Endothelial cell of umbilical vein (primary cell): ENCODE data around the gene ULK4. TPM values are rescaled to one million over a fixed set of nuclear protein-coding genes. Genes with fewer than 3 reads are reported as not detected.

Experiments
- BruUV-seq: library from RNA; stranded (reverse); fragments of 400-500 nt; replicated peaks from 2 replicates; lab custom pipeline; 2021; lab: Mats Ljungman, UMichigan
- CTCF ChIA-PET: fragments of 300-600, 350-600 bp; sonication (Branson Sonifier 250); formaldehyde crosslinking; loops from one replicate; lab custom pipeline; 2021; ENCODE audit warnings: antibody characterized with exemption, inconsistent platforms; lab: Charles Lee
- POLR2A ChIA-PET: fragments of 300-600, 350-600 bp; sonication (Branson Sonifier 250); formaldehyde crosslinking; loops from one replicate; lab custom pipeline; 2021; ENCODE audit warnings: antibody characterized with exemption, inconsistent platforms; lab: Charles Lee
- DNase-seq: peaks from one replicate; pipeline ENCODE4 v3.0.0-alpha.2; 2011; ENCODE audit warnings: low read depth, low spot score
- FAIRE-seq: peaks from 2 replicates; lab custom pipeline; 2011; peaks lifted over from hg19 to GRCh38; lab: Jason Lieb, UNC
- H2AFZ ChIP-seq: 2 replicates; pipeline ENCODE4 v1.6.0; 2012; ENCODE audit warnings: low read depth, low read length, control low read depth, inconsistent platforms
- H3K27ac ChIP-seq: 2 replicates; pipeline ENCODE4 v1.5.1; 2011; ENCODE audit warnings: low read depth, mild to moderate bottlenecking, control low read depth, low read length, moderate library complexity; ENCODE audit not compliant: insufficient read depth
- H3K27me3 ChIP-seq, 2 experiments: 2 replicates each; pipeline versions ENCODE4 v1.6.0 to v1.6.1; 2011; ENCODE audit warnings: low read length in 2 of 2, mixed read lengths in 1 of 2; ENCODE audit not compliant: control insufficient read depth in 2 of 2, insufficient read depth in 2 of 2
- H3K36me3 ChIP-seq, 2 experiments: 2 replicates in 1 of 2; 3 replicates in 1 of 2; pipeline ENCODE4 v1.5.1; 2011; ENCODE audit warnings: low read length in 2 of 2, mild to moderate bottlenecking in 1 of 2, moderate library complexity in 1 of 2; ENCODE audit not compliant: control insufficient read depth in 2 of 2, insufficient read depth in 2 of 2; ENCODE audit errors: extremely low read depth in 1 of 2
- H3K4me1 ChIP-seq: 3 replicates; pipeline ENCODE4 v1.5.1; 2011; ENCODE audit warnings: mild to moderate bottlenecking, low read length; ENCODE audit not compliant: control insufficient read depth, insufficient read depth; ENCODE audit errors: extremely low read depth
- H3K4me2 ChIP-seq: 2 replicates; pipeline ENCODE4 v1.6.1; 2011; ENCODE audit warnings: low read length, control low read depth, mixed read lengths; ENCODE audit not compliant: insufficient read depth
- H3K4me3 ChIP-seq, 3 experiments: fragments of 200-600 bp in 1 of 3; sonication (generic), shearing (Covaris generic) in 1 of 3; replicated peaks in 1 of 3; 2 replicates each; pipeline ENCODE4 v1.5.1; 2011 to 2016; ENCODE audit warnings: control low read depth in 3 of 3, low read length in 3 of 3, mild to moderate bottlenecking in 2 of 3, inconsistent platforms in 1 of 3, low read depth in 1 of 3, moderate library complexity in 1 of 3; ENCODE audit not compliant: insufficient read depth in 1 of 3
- H3K79me2 ChIP-seq: 2 replicates; pipeline ENCODE4 v1.6.0; 2012; ENCODE audit warnings: low read length, inconsistent platforms; ENCODE audit not compliant: control insufficient read depth, insufficient read depth
- H3K9ac ChIP-seq: replicated peaks from 2 replicates; pipeline ENCODE3; 2011; ENCODE audit warnings: low read length, control low read depth; ENCODE audit not compliant: insufficient read depth; ENCODE audit errors: extremely low read depth
- H3K9me1 ChIP-seq: replicated peaks from 3 replicates; pipeline ENCODE4 v1.6.0; 2011; ENCODE audit warnings: mild to moderate bottlenecking, low read length; ENCODE audit not compliant: control insufficient read depth, insufficient read depth; ENCODE audit errors: extremely low read depth
- H3K9me3 ChIP-seq: replicated peaks from 2 replicates; pipeline ENCODE4 v1.5.1; 2012; ENCODE audit warnings: low read length, inconsistent platforms; ENCODE audit not compliant: control insufficient read depth, insufficient read depth
- H4K20me1 ChIP-seq: replicated peaks from 2 replicates; pipeline ENCODE3; 2011; ENCODE audit warnings: mild to moderate bottlenecking, low read length; ENCODE audit not compliant: control insufficient read depth, insufficient read depth; ENCODE audit errors: extremely low read depth
- CTCF ChIP-seq, 2 donors: IDR thresholded peaks; 1 replicate in 1 of 2; 2 replicates in 1 of 2; pipeline ENCODE4 v1.5.1; 2011; ENCODE audit warnings: low read length in 2 of 2, mild to moderate bottlenecking in 2 of 2, moderate library complexity in 2 of 2, control low read depth in 1 of 2, inconsistent platforms in 1 of 2, low read depth in 1 of 2; ENCODE audit not compliant: insufficient read depth in 1 of 2; ENCODE audit errors: extremely low read depth in 1 of 2
- EZH2 ChIP-seq: IDR thresholded peaks from 2 replicates; pipeline ENCODE4 v1.6.1; 2012; ENCODE audit warnings: borderline replicate concordance, low read depth, mild to moderate bottlenecking, moderate library complexity, low read length, inconsistent platforms; ENCODE audit not compliant: severe bottlenecking
- FOS ChIP-seq: IDR thresholded peaks from 2 replicates; pipeline ENCODE4 v1.6.1; 2011; ENCODE audit warnings: mild to moderate bottlenecking, low read length, moderate library complexity, borderline replicate concordance; ENCODE audit not compliant: insufficient read depth
- GATA2 ChIP-seq: IDR thresholded peaks from 2 replicates; pipeline ENCODE4 v1.7.0; 2011; ENCODE audit warnings: low read depth, mild to moderate bottlenecking, moderate library complexity, mixed read lengths, low read length; ENCODE audit not compliant: insufficient read length, insufficient read depth
- JUN ChIP-seq: IDR thresholded peaks from 2 replicates; pipeline ENCODE4 v1.6.1; 2011; ENCODE audit warnings: borderline replicate concordance, low read depth; ENCODE audit not compliant: insufficient read length, insufficient read depth
- MAX ChIP-seq: IDR thresholded peaks from 2 replicates; pipeline ENCODE4 v1.6.1; 2011; ENCODE audit not compliant: insufficient read depth, insufficient read length
- MYC ChIP-seq: IDR thresholded peaks from one replicate; pipeline ENCODE4 v1.6.1; 2011; ENCODE audit warnings: mild to moderate bottlenecking, low read depth, low read length
- POLR2A ChIP-seq: IDR thresholded peaks from 2 replicates; pipeline ENCODE4 v1.6.1; 2012; ENCODE audit warnings: low read depth, mild to moderate bottlenecking, control low read depth, low read length
- POLR2AphosphoS5 ChIP-seq: IDR thresholded peaks from 2 replicates; pipeline ENCODE4 v1.6.1; 2012; ENCODE audit warnings: low read depth, mild to moderate bottlenecking, control low read depth, low read length, moderate library complexity; ENCODE audit not compliant: insufficient read depth
- dilution Hi-C: fragments of 300-500 bp; cut with MboI; formaldehyde crosslinking; loops from one replicate; pipeline ENCODE4 v1.15.0; 2019; ENCODE audit warnings: low sequenced_read_pairs; ENCODE audit not compliant: extremely low pct_ligation_motif_present
- intact Hi-C: fragments of 100-400 bp; cut with micrococcal nuclease; formaldehyde crosslinking; loops from one replicate; pipeline ENCODE4 v1.10.0; 2022
- polyA plus RNA-seq, 4 experiments: library from polyadenylated mRNA; depleted of rRNA in 3 of 4; stranded (reverse) in 3 of 4; unstranded in 1 of 4; fragments of >200 nt; gene quantifications; 2 replicates each; pipeline versions ENCODE4 v1.2.1 to v1.2.3, GENCODE V29; 2011 to 2012; ENCODE audit warnings: missing spikeins in 1 of 4
- total RNA-seq: library from RNA; stranded (reverse); gene quantifications from 2 replicates; pipeline ENCODE4 v1.2.3, GENCODE V29; 2021

ULK4 gene
- total and polyA plus RNA-seq, 2 donors (not counting 3 experiments of a cell fraction or from before 2014, with no cell fraction given), result 3.3 to 16.0 TPM

- ChIA-PET CTCF (no interaction called here), POLR2A (no interaction called here)
- Histone ChIP-seq H3K9me3 (no peaks in the 10 kb centered on the region), H3K4me2 (no peak overlapping the region), H3K9ac (no peak overlapping the region), H3K36me3 (no peaks in the 10 kb centered on the region), H3K27me3 (no peaks in the 10 kb centered on the region), H3K27ac (no peak overlapping the region), H3K4me3 (no peak overlapping the region), H2AFZ (no peak overlapping the region), H3K9me1 (no peaks in the 10 kb centered on the region), H3K4me1 (no peaks in the 10 kb centered on the region), H4K20me1 (no peaks in the 10 kb centered on the region), H3K79me2 (no peaks in the 10 kb centered on the region)
- intact Hi-C loops (no loop called here), dilution Hi-C loops (no loop called here)
- FAIRE-seq (no peak), DNase-seq (no peak)
- TF ChIP-seq CTCF (IDR thresholded peaks at IDR 0.05; ENCODE audit: extremely low read depth in 1 of 2, insufficient read depth in 1 of 2, low read depth in 1 of 2, low read length in 2 of 2) (no peak), POLR2AphosphoS5 (no peak), MAX (no peak), EZH2 (no peak), GATA2 (no peak), JUN (no peak), POLR2A (no peak), FOS (no peak), MYC (no peak)
- no TSS peak for BruUV-seq
Measured at GRCh38 chr3:41259449-41260062, 702.3 kb downstream of the ULK4 start.
